IMR-90 (cell line): Measurements from ENCODE around the gene SUGCT. TPM values are rescaled to one million over a fixed set of nuclear protein-coding genes. Genes with fewer than 3 reads are reported as not detected.
A peak's percentile ranks its signal among the peaks of the same experiment; 100 is the strongest.

ENCODE experiments used
- ATAC-seq: fragments of 200-7000 bp; cut with Tn5 transposase; 2 replicates; pipeline ENCODE4 v1.9.1; 2020; ENCODE audit warnings: low read depth, mild to moderate bottlenecking, moderate library complexity
- BruUV-seq: library from RNA; stranded (reverse); fragments of 400-500 nt; replicated peaks from 2 replicates; lab custom pipeline; 2021; lab: Mats Ljungman, UMichigan
- CTCF ChIA-PET: fragments of 300-600 bp; formaldehyde crosslinking; extraction: SDS; loops from one replicate; lab custom pipeline; 2021; ENCODE audit warnings: antibody characterized with exemption; lab: Yijun Ruan, JAX
- POLR2A ChIA-PET: fragments of 300-600 bp; sonication (Branson Sonifier 250); formaldehyde crosslinking; loops from one replicate; lab custom pipeline; 2022; ENCODE audit warnings: antibody characterized with exemption; ENCODE audit not compliant: unreplicated experiment; lab: Charles Lee
- DNase-seq: peaks from one replicate; pipeline ENCODE4 v3.0.0; 2013
- H2AFZ ChIP-seq: replicated peaks from 2 replicates; pipeline ENCODE3; 2013; ENCODE audit warnings: low read length, mild to moderate bottlenecking; ENCODE audit not compliant: poor library complexity
- H2AK5ac ChIP-seq: 2 replicates; pipeline ENCODE4 v1.6.1; 2013; ENCODE audit warnings: low read depth, low read length, inconsistent platforms
- H2AK9ac ChIP-seq: replicated peaks from 2 replicates; pipeline ENCODE3; 2013; ENCODE audit warnings: mild to moderate bottlenecking, low read depth, low read length, moderate library complexity; ENCODE audit not compliant: poor library complexity
- H2BK120ac ChIP-seq: 2 replicates; pipeline ENCODE4 v1.6.1; 2013; ENCODE audit warnings: low read depth, low read length, inconsistent platforms
- H2BK15ac ChIP-seq: 3 replicates; pipeline ENCODE4 v1.6.1; 2013; ENCODE audit warnings: low read depth, low read length, inconsistent platforms
- H2BK20ac ChIP-seq: 2 replicates; pipeline ENCODE4 v1.6.1; 2013; ENCODE audit warnings: low read depth, mild to moderate bottlenecking, inconsistent platforms, low read length, moderate library complexity
- H2BK5ac ChIP-seq: 2 replicates; pipeline ENCODE4 v1.6.1; 2013; ENCODE audit warnings: mild to moderate bottlenecking, low read depth, low read length, inconsistent platforms; ENCODE audit not compliant: poor library complexity, severe bottlenecking
- H3K14ac ChIP-seq: replicated peaks from 2 replicates; pipeline ENCODE4 v1.6.1; 2013; ENCODE audit warnings: low read depth, low read length, inconsistent platforms
- H3K18ac ChIP-seq: 2 replicates; pipeline ENCODE4 v1.6.1; 2013; ENCODE audit warnings: low read depth, low read length, control low read depth
- H3K23ac ChIP-seq: 2 replicates; pipeline ENCODE4 v1.6.1; 2013; ENCODE audit warnings: low read depth, low read length, inconsistent platforms
- H3K27ac ChIP-seq: 2 replicates; pipeline ENCODE4 v1.5.1; 2013; ENCODE audit warnings: mild to moderate bottlenecking, control low read depth, low read length; ENCODE audit not compliant: insufficient read depth
- H3K27me3 ChIP-seq: 2 replicates; pipeline ENCODE4 v1.6.1; 2013; ENCODE audit warnings: low read length; ENCODE audit not compliant: control insufficient read depth, insufficient read depth
- H3K36me3 ChIP-seq: 2 replicates; pipeline ENCODE4 v1.6.1; 2013; ENCODE audit warnings: low read length, mixed read lengths; ENCODE audit not compliant: control insufficient read depth, insufficient read depth
- H3K4ac ChIP-seq: 2 replicates; pipeline ENCODE4 v1.6.1; 2013; ENCODE audit warnings: low read depth, low read length, inconsistent platforms
- H3K4me1 ChIP-seq: 2 replicates; pipeline ENCODE4 v1.6.1; 2013; ENCODE audit warnings: low read length, mixed read lengths; ENCODE audit not compliant: control insufficient read depth, insufficient read depth
- H3K4me2 ChIP-seq: 2 replicates; pipeline ENCODE4 v1.6.1; 2013; ENCODE audit warnings: low read depth, mild to moderate bottlenecking, control low read depth, low read length, moderate library complexity
- H3K4me3 ChIP-seq: 2 replicates; pipeline ENCODE4 v1.5.1; 2013; ENCODE audit warnings: low read depth, mild to moderate bottlenecking, control low read depth, low read length, moderate library complexity; ENCODE audit not compliant: insufficient read depth
- H3K56ac ChIP-seq: 2 replicates; pipeline ENCODE4 v1.6.1; 2013; ENCODE audit warnings: low read length, inconsistent platforms; ENCODE audit not compliant: insufficient read depth; ENCODE audit errors: extremely low read depth
- H3K79me1 ChIP-seq, 2 experiments: 2 replicates each; pipeline ENCODE4 v1.6.1; 2013; ENCODE audit warnings: low read length in 2 of 2, inconsistent platforms in 1 of 2, low read depth in 1 of 2
- H3K9ac ChIP-seq: 2 replicates; pipeline ENCODE4 v1.6.1; 2013; ENCODE audit warnings: low read depth, low read length, control low read depth
- H3K9me1 ChIP-seq: 2 replicates; pipeline ENCODE4 v1.6.1; 2013; ENCODE audit warnings: low read length, inconsistent platforms; ENCODE audit not compliant: insufficient read depth
- H3K9me3 ChIP-seq: 2 replicates; pipeline ENCODE4 v1.6.1; 2013; ENCODE audit warnings: low read length; ENCODE audit not compliant: control insufficient read depth, insufficient read depth
- H4K20me1 ChIP-seq: 2 replicates; pipeline ENCODE4 v1.6.1; 2013; ENCODE audit warnings: low read length, inconsistent platforms; ENCODE audit not compliant: insufficient read depth
- H4K5ac ChIP-seq: 2 replicates; pipeline ENCODE4 v1.6.1; 2013; ENCODE audit warnings: mild to moderate bottlenecking, low read depth, low read length, control low read depth
- H4K8ac ChIP-seq, 2 experiments: 2 replicates each; pipeline ENCODE4 v1.6.1; 2013; ENCODE audit warnings: low read depth in 2 of 2, low read length in 2 of 2, control low read depth in 1 of 2, inconsistent platforms in 1 of 2
- H4K91ac ChIP-seq: 2 replicates; pipeline ENCODE4 v1.6.1; 2013; ENCODE audit warnings: low read depth, low read length, inconsistent platforms; ENCODE audit not compliant: insufficient read depth
- MAFK ChIP-seq: IDR thresholded peaks from 2 replicates; pipeline ENCODE4 v1.6.1; 2012; ENCODE audit warnings: low read depth, low read length, improper control_type of control experiment
- USF2 ChIP-seq: fragments of 150-350 bp; IDR thresholded peaks from 2 replicates; pipeline ENCODE4 v1.6.1; 2017; ENCODE audit warnings: mild to moderate bottlenecking, antibody characterized with exemption, low read length, low read depth
- WGBS, 2 experiments: methylation state at CpG; one replicate each; pipeline versions ENCODE4 v1.1.5 to v1.1.7; 2013; ENCODE audit warnings: missing lambda C conversion rate in 2 of 2; ENCODE audit not compliant: insufficient read length in 1 of 2; ENCODE audit errors: extremely low coverage in 2 of 2; 5-methylcytosine and 5-hydroxymethylcytosine counted together
- dilution Hi-C: fragments of 300-500 bp; cut with HindIII; formaldehyde crosslinking; loops from one replicate; pipeline ENCODE4 v1.14.3; 2018; ENCODE audit warnings: low sequenced_read_pairs; ENCODE audit not compliant: unreplicated experiment
- in situ Hi-C: fragments of 300-500 bp; cut with MboI; formaldehyde crosslinking; loops from 3 replicates; pipeline ENCODE4 v1.14.3; 2019; ENCODE audit warnings: low sequenced_read_pairs, inconsistent platforms, mixed read lengths
- intact Hi-C: fragments of 100-400 bp; cut with micrococcal nuclease; formaldehyde crosslinking; loops from 2 replicates; pipeline ENCODE4 v1.10.0; 2022
- polyA plus RNA-seq, 3 experiments: library from polyadenylated mRNA; depleted of rRNA; stranded (reverse); fragments of >200 nt; gene quantifications; 2 replicates each; pipeline ENCODE4 v1.2.3, GENCODE V29; 2012; ENCODE audit warnings: low replicate concordance in 1 of 3
- total RNA-seq: library from RNA; depleted of rRNA; stranded (reverse); fragments of >200 nt; gene quantifications from 2 replicates; pipeline ENCODE4 v1.2.3, GENCODE V29; 2012

SUGCT gene
- total and polyA plus RNA-seq, 2 of the 4 experiments (the other 2 are of a cell fraction): 5.9 to 8.3 TPM

- dilution Hi-C loops (no loop called here), in situ Hi-C loops (loop anchor here (10.0 kb wide), 3 partner anchors 375 to 1485 kb away; no protein-coding TSS in a partner anchor), intact Hi-C loops (loop anchor here (10.0 kb wide), 2 partner anchors 825 to 1505 kb away; no protein-coding TSS in a partner anchor)
- H3K4me2 ChIP-seq: no peak overlapping the region
- H3K79me1 ChIP-seq: no peaks in the 10 kb centered on the region
- peaks cover 4% of the 10 kb centered on the region; the same call in 1 of the 2 replicates for H3K4me1 ChIP-seq
- no peak overlapping the region for H4K8ac ChIP-seq
- no CpG with 5 or more reads among the region's 4 CpGs for WGBS, 2 experiments
- no peak overlapping the region for H2AK5ac ChIP-seq
- H3K4me3 ChIP-seq: no peak overlapping the region
- ChIA-PET POLR2A (no interaction called here), CTCF (interaction anchor here (1.0 to 1.3 kb wide), 2 partner anchors 95 to 356 kb away, joined by 3 read pairs; no protein-coding TSS in a partner anchor)
- no peak overlapping the region for H3K23ac ChIP-seq
- H2BK15ac ChIP-seq: peak overlapping the region; percentile 15; the same call in 1 of the 3 replicates
- H3K4ac ChIP-seq: no peak overlapping the region
- no peaks in the 10 kb centered on the region for H3K27me3 ChIP-seq
- H3K9me3 ChIP-seq: no peaks in the 10 kb centered on the region
- H3K27ac ChIP-seq: no peak overlapping the region
- peak overlapping the region; percentile 90; the same call in 1 of the 2 replicates for H3K18ac ChIP-seq
- no peaks in the 10 kb centered on the region for H3K9me1 ChIP-seq
- peak overlapping the region; percentile 43; the same call in 1 of the 2 replicates for H2BK20ac ChIP-seq
- H2BK120ac ChIP-seq: peak overlapping the region; percentile 62
- no TSS peak for BruUV-seq
- no peak overlapping the region; the same call in 1 of the 2 replicates for H3K14ac ChIP-seq
- no peak overlapping the region for H3K56ac ChIP-seq
- TF ChIP-seq USF2 (0 out of 2 replicates have a peak, but pooled peaks have one; percentile 9), MAFK (no peak)
- H3K36me3 ChIP-seq: no peaks in the 10 kb centered on the region
- ATAC-seq: no peak; the same call in 1 of the 2 replicates
- H2AFZ ChIP-seq: no peak overlapping the region
- peak overlapping the region; percentile 69; the same call in 1 of the 2 replicates for H4K5ac ChIP-seq
- H3K9ac ChIP-seq: no peak overlapping the region; the same call in 1 of the 2 replicates
- H2BK5ac ChIP-seq: no peak overlapping the region
- H4K91ac ChIP-seq: no peak overlapping the region; the same call in 1 of the 2 replicates
- no peak for DNase-seq
- H4K20me1 ChIP-seq: no peaks in the 10 kb centered on the region
- H2AK9ac ChIP-seq: no peak overlapping the region
Measured at GRCh38 chr7:40230101-40230500, 95.3 kb downstream of the SUGCT start.
